ENCODE data around the gene PLA2G4D. TPM values are rescaled to one million over a fixed set of nuclear protein-coding genes. Genes with fewer than 3 reads are reported as not detected.

The PLA2G4D gene
- polyA plus RNA-seq, 1 of the 3 experiments (the other 2 are of a cell fraction) = not detected

- TF ChIP-seq, protein P1, sequence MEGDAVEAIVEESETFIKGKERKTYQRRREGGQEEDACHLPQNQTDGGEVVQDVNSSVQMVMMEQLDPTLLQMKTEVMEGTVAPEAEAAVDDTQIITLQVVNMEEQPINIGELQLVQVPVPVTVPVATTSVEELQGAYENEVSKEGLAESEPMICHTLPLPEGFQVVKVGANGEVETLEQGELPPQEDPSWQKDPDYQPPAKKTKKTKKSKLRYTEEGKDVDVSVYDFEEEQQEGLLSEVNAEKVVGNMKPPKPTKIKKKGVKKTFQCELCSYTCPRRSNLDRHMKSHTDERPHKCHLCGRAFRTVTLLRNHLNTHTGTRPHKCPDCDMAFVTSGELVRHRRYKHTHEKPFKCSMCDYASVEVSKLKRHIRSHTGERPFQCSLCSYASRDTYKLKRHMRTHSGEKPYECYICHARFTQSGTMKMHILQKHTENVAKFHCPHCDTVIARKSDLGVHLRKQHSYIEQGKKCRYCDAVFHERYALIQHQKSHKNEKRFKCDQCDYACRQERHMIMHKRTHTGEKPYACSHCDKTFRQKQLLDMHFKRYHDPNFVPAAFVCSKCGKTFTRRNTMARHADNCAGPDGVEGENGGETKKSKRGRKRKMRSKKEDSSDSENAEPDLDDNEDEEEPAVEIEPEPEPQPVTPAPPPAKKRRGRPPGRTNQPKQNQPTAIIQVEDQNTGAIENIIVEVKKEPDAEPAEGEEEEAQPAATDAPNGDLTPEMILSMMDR (IDR thresholded peaks at IDR 0.05) = no peak
- TF ChIP-seq EZH2phosphoT487 (IDR thresholded peaks at IDR 0.05; ENCODE audit: borderline replicate concordance, low read depth) (no peak), SMC3 (IDR thresholded peaks at IDR 0.05; ENCODE audit: low read depth, low read length) (no peak), TEAD4 (IDR thresholded peaks at IDR 0.05; ENCODE audit: borderline replicate concordance, insufficient read depth) (no peak), GABPA (IDR thresholded peaks at IDR 0.05; ENCODE audit: low read depth) (no peak)
Measured at GRCh38 chr15:42119446-42119760, 25.0 kb upstream of the PLA2G4D start (continued).

DNA sequence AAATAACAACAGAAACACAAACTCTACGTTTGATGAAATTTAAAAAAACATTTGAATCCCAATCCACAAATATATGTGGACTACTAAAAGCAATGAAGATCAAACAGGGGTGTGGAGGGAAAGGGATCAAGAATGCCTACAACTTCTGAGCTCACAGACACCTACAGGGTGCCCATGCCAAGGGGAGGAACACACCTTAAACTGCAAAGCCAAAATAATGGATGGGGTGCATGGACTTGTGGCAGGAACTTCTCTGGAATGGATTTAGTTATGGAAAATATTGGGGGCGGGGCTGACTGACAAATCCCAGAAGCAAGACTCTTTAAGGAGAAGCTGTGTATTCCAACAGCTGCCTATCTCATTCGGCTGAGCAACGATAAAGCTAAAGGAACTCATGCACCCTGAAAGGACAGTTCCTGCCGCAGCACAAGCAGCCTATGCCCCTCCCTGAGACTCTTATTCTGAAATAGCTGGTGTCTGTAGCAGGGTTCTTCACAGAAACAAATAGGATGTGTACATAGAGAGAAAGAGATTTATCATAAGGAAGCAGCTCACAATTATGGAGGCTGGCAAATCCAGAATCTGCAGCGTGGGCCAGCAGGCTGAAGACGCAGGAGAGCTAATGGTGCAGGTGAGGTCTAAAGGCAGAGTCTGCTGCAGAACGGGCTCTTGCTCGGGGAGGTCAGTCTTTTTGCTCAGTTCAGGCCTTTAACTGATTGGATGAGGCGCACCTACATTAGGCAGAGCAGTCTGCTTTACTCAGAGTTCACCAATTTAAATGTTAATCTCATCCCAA is 24.5 kb upstream of the PLA2G4D start:
- Histone ChIP-seq H3K36me3 (replicated peaks in 1 of 2; ENCODE audit: control insufficient read depth in 1 of 2, insufficient read depth in 2 of 2, low read length in 1 of 2) (no peaks in the 10 kb centered on the region), H3K4me2 (no peak overlapping the region), H4K20me1 (ENCODE audit: insufficient read depth) (no peaks in the 10 kb centered on the region), H3K9me2 (no peaks in the 10 kb centered on the region), H3F3A (replicated peaks; ENCODE audit: insufficient read depth) (no peaks in the 10 kb centered on the region), H2AFZ (ENCODE audit: low read depth) (no peak overlapping the region), H3K79me2 (ENCODE audit: insufficient read depth) (no peaks in the 10 kb centered on the region), H3K9me3 (no peaks in the 10 kb centered on the region), H3K9ac (no peak overlapping the region), H3K27ac (ENCODE audit: low read depth in 2 of 2, low read length in 1 of 2) (no peak overlapping the region), H3K4me1 (ENCODE audit: control insufficient read depth in 1 of 2, insufficient read depth in 2 of 2, low read depth in 1 of 2, low read length in 1 of 2) (peaks cover 0 to 6% of the 10 kb centered on the region in 2 experiments; a peak in 1 of 4 replicates), H3K27me3 (ENCODE audit: insufficient read depth) (peaks cover 14% of the 10 kb centered on the region; the same call in 1 of the 2 replicates), H3K4me3 (ENCODE audit: low read depth in 2 of 2, low read length in 1 of 2) (no peak overlapping the region)
- ChIA-PET POLR2A (no interaction called here), CTCF (interaction anchor here (1.2 to 1.8 kb wide), 8 partner anchors 11 to 129 kb away, joined by 3 to 5 read pairs (median 4); no protein-coding TSS in a partner anchor)
- WGBS (ENCODE audit: low lambda C conversion rate) = 40% methylated on average over 9 of the region's 10 CpGs
- no peak for TF ChIP-seq GATA2 (CRISPR knock-in tag; IDR thresholded peaks at IDR 0.05)
- TF ChIP-seq NRF1 (IDR thresholded peaks at IDR 0.05; ENCODE audit: low read depth, low read length) = no peak
- TF ChIP-seq MXI1 (IDR thresholded peaks at IDR 0.05; ENCODE audit: low read depth, low read length) = no peak
- no peak for TF ChIP-seq IRF3 (IDR thresholded peaks at IDR 0.05; ENCODE audit: low read depth, low read length)
- no peak for TF ChIP-seq EP300 (IDR thresholded peaks at IDR 0.05; ENCODE audit: borderline replicate concordance in 1 of 2, low read depth in 1 of 2, low read length in 1 of 2)
- TF ChIP-seq FOSL2 (IDR thresholded peaks at IDR 0.05; ENCODE audit: borderline replicate concordance, low read depth) = no peak
- TF ChIP-seq USF1 (IDR thresholded peaks at IDR 0.05; ENCODE audit: borderline replicate concordance, low read depth) = no peak
- no peak for TF ChIP-seq USF2 (IDR thresholded peaks at IDR 0.05; ENCODE audit: borderline replicate concordance, low read depth, low read length)
- no peak for TF ChIP-seq RCOR1 (IDR thresholded peaks at IDR 0.05; ENCODE audit: low read length)
- no peak for DNase-seq

Data from SK-N-SH (cell line).